Sigmoid colon (tissue), 7 donors: ENCODE results near the gene CCSER1. TPM values are rescaled to one million over a fixed set of nuclear protein-coding genes. Genes with fewer than 3 reads are reported as not detected.

Experiments
- DNase-seq: peaks from one replicate; pipeline ENCODE4 v3.0.0-alpha.2; 2019
- H3K27ac ChIP-seq, 4 donors: fragments of 200-600 bp; sonication (generic); one replicate each; pipeline ENCODE4 v1.5.1; 2016 to 2019; ENCODE audit warnings: mild to moderate bottlenecking in 1 of 4
- H3K27me3 ChIP-seq, 3 donors: fragments of 200-600 bp; sonication (generic); one replicate each; pipeline ENCODE4 v1.5.1; 2019; ENCODE audit warnings: mild to moderate bottlenecking in 1 of 3
- H3K36me3 ChIP-seq, 4 donors: fragments of 200-600 bp; sonication (generic); one replicate each; pipeline ENCODE4 v1.5.1; 2016 to 2019
- H3K4me1 ChIP-seq, 4 donors: fragments of 200-600 bp; sonication (generic); one replicate each; pipeline ENCODE4 v1.5.1; 2017 to 2019
- H3K4me3 ChIP-seq, 4 donors: fragments of 200-600 bp; sonication (generic); one replicate each; pipeline ENCODE4 v1.5.1; 2017 to 2019; ENCODE audit warnings: mild to moderate bottlenecking in 2 of 4, moderate library complexity in 1 of 4
- H3K9me3 ChIP-seq, 4 donors: fragments of 200-600 bp in 3 of 4; sonication (generic) in 3 of 4; one replicate each; pipeline versions ENCODE4 v1.5.1 to v1.6.1; 2013 to 2019
- EP300 ChIP-seq, 4 donors: sonication (generic); formaldehyde crosslinking; IDR thresholded peaks; one replicate each; pipeline ENCODE4 v1.6.1; 2017; ENCODE audit warnings: antibody characterized with exemption in 4 of 4
- POLR2A ChIP-seq, 2 donors: fragments of 450-650 bp; IDR thresholded peaks; one replicate each; pipeline ENCODE4 v1.6.1; 2016; ENCODE audit warnings: antibody characterized with exemption in 2 of 2, mild to moderate bottlenecking in 2 of 2, moderate library complexity in 2 of 2
- POLR2AphosphoS5 ChIP-seq, 4 donors: sonication (generic); formaldehyde crosslinking; IDR thresholded peaks; one replicate each; pipeline ENCODE4 v1.6.1; 2017; ENCODE audit warnings: antibody characterized with exemption in 4 of 4
- WGBS, 2 donors: extraction: QIAGEN DNeasy Blood & Tissue Kit; methylation state at CpG; one replicate each; pipeline ENCODE4 v1.1.7; 2013; 5-methylcytosine and 5-hydroxymethylcytosine counted together
- intact Hi-C: fragments of 100-400 bp; cut with DNase I; formaldehyde crosslinking; loops from one replicate; pipeline ENCODE4 v1.15.1; 2023
- polyA plus RNA-seq, 3 donors: library from polyadenylated mRNA; stranded (reverse); fragments of 200-250 nt; gene quantifications; one replicate each; pipeline ENCODE4 v1.2.3, GENCODE V29; 2013
- total RNA-seq, 4 donors: library from RNA; depleted of rRNA; stranded (reverse); fragments of >200 nt; gene quantifications; one replicate each; pipeline ENCODE4 v1.1.0, GENCODE V29; 2016
- TF ChIP-seq, protein P1 (sequence below), 4 experiments: fragments of 450-650 bp in 3 of 4; fragments of 200-600 bp in 1 of 4; IDR thresholded peaks; one replicate each; pipeline ENCODE4 v1.5.1; 2016 to 2019; ENCODE audit warnings: antibody characterized with exemption in 4 of 4, mild to moderate bottlenecking in 3 of 4, moderate library complexity in 2 of 4
- donor health status: healthy with polysubstance abuse.
- donor health status: Bipolar disorder and iron deficiency.
- donor health status: healthy.

Gene CCSER1
- 1 to 10 TPM; 1.6 to 5.2 (median 3.0) TPM for total RNA-seq
- 1 to 10 TPM; 3.7 to 7.2 (median 4.4) TPM for polyA plus RNA-seq

DNA sequence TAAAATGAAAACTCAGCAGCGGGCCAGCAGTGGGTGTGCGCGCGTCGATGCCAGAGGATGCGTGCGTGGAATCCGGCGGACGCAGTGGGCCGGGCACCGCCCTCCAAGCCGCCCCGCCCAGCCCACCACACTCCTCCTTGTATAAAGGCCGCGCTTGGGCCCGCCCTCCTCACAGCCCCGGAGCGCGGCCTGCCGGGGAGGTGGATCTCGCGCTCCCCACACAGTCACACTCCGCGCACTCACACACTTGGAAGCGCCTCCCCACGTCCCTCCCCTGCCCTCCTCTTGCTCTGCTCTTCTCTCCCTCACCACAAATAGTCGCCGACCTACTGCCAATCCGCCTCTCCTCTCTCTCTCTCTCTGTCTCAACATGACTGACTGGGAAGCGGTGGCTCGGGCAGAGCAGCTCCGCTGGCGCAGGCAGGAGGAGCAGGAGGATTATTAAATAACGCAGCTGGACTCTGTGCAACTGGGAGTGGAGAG is at the start of gene CCSER1:
Gene CCSER1 (plus strand): TSS at position 172 of the 483 bp plus-strand sequence.
- TF ChIP-seq POLR2A (IDR thresholded peaks at IDR 0.05) = peak; percentile 63 to 82
- TF ChIP-seq, protein P1, sequence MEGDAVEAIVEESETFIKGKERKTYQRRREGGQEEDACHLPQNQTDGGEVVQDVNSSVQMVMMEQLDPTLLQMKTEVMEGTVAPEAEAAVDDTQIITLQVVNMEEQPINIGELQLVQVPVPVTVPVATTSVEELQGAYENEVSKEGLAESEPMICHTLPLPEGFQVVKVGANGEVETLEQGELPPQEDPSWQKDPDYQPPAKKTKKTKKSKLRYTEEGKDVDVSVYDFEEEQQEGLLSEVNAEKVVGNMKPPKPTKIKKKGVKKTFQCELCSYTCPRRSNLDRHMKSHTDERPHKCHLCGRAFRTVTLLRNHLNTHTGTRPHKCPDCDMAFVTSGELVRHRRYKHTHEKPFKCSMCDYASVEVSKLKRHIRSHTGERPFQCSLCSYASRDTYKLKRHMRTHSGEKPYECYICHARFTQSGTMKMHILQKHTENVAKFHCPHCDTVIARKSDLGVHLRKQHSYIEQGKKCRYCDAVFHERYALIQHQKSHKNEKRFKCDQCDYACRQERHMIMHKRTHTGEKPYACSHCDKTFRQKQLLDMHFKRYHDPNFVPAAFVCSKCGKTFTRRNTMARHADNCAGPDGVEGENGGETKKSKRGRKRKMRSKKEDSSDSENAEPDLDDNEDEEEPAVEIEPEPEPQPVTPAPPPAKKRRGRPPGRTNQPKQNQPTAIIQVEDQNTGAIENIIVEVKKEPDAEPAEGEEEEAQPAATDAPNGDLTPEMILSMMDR (IDR thresholded peaks at IDR 0.05) = no peak
- TF ChIP-seq POLR2AphosphoS5 (IDR thresholded peaks at IDR 0.05) = peak; percentile 77 to 93 (median 88)
- WGBS, 2 donors = 0 to 1% methylated on average over 35 of the region's 35 CpGs
- intact Hi-C loops = no loop called here

DNA sequence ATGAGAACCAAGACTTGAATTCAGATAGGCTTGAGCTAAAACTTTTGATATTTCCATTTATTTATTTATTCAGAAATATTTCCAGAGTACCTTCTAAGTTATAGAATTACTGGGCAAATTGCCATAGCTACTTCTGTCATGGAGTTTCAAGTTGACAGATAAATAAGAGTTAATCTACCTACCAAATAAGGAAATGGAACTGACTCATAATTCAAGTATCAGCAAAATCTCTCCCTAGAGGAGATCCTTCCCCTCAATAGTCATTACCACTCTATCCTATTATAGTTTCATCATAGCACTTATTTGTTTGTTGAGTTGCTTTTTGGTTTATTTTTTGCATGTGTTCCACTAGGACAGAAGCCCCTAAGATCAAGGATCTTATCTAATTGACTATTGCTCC is 48.8 kb upstream of the CCSER1 start:
- intact Hi-C loops = no loop called here
- no peak overlapping the region for H3K27ac ChIP-seq

More for the DNA sequence above, at the start of gene CCSER1:
- peaks cover 0 to 24% (median 9%) of the 10 kb centered on the region in 4 donors for H3K4me1 ChIP-seq
- DNase-seq = peak; percentile 74
- peak within 1 kb of the TSS; percentile 58 to 78 (median 66) for H3K27ac ChIP-seq
- H3K4me3 ChIP-seq = peak within 1 kb of the TSS; percentile 40 to 70 (median 64)
- no peaks in the 10 kb centered on the region for H3K9me3 ChIP-seq
- no peaks in the 10 kb centered on the region for H3K27me3 ChIP-seq
- no peaks in the 10 kb centered on the region for H3K36me3 ChIP-seq

DNA sequence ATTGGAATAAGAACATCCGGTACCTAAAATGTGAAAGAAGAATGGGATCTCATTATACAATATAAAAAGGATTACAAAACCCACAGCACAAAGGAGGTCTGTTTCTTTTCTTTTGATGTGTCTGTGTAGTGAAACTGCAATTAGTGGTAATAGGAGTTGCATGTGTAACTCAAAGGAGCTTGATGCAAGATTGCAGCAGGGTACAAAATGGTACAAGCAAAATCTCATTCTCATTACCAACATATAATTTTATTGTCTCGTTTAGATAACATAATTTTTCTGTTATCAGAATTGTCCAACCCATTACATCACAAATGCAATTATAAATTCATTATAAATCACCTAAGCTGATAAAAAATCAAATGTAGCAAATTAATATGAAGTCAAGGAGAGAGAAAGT is 47.1 kb upstream of the CCSER1 start:
- whole genome bisulfite sequencing, 2 donors = 80 to 85% methylated on average over 2 of the region's 2 CpGs
- intact Hi-C loops = no loop called here
- Histone ChIP-seq H3K9me3 (no peaks in the 10 kb centered on the region), H3K4me1 (no peaks in the 10 kb centered on the region), H3K4me3 (no peak overlapping the region), H3K36me3 (no peaks in the 10 kb centered on the region), H3K27me3 (no peaks in the 10 kb centered on the region), H3K27ac (no peak overlapping the region)
- TF ChIP-seq POLR2AphosphoS5 (IDR thresholded peaks at IDR 0.05) (no peak), EP300 (IDR thresholded peaks at IDR 0.05) (no peak), POLR2A (IDR thresholded peaks at IDR 0.05) (no peak)
- TF ChIP-seq, protein P1 (IDR thresholded peaks at IDR 0.05) = no peak
- no peak for DNase-seq

More for the DNA sequence above, 48.8 kb upstream of the CCSER1 start:
- DNase-seq = no peak
- H3K36me3 ChIP-seq = no peaks in the 10 kb centered on the region
- no peaks in the 10 kb centered on the region for H3K4me1 ChIP-seq
- H3K27me3 ChIP-seq = no peaks in the 10 kb centered on the region
- TF ChIP-seq POLR2AphosphoS5 (IDR thresholded peaks at IDR 0.05) = no peak
- TF ChIP-seq EP300 (IDR thresholded peaks at IDR 0.05) = no peak
- TF ChIP-seq, protein P1 (IDR thresholded peaks at IDR 0.05) = no peak
- no peak for TF ChIP-seq POLR2A (IDR thresholded peaks at IDR 0.05)
- H3K9me3 ChIP-seq = no peaks in the 10 kb centered on the region
- H3K4me3 ChIP-seq = no peak overlapping the region

DNA sequence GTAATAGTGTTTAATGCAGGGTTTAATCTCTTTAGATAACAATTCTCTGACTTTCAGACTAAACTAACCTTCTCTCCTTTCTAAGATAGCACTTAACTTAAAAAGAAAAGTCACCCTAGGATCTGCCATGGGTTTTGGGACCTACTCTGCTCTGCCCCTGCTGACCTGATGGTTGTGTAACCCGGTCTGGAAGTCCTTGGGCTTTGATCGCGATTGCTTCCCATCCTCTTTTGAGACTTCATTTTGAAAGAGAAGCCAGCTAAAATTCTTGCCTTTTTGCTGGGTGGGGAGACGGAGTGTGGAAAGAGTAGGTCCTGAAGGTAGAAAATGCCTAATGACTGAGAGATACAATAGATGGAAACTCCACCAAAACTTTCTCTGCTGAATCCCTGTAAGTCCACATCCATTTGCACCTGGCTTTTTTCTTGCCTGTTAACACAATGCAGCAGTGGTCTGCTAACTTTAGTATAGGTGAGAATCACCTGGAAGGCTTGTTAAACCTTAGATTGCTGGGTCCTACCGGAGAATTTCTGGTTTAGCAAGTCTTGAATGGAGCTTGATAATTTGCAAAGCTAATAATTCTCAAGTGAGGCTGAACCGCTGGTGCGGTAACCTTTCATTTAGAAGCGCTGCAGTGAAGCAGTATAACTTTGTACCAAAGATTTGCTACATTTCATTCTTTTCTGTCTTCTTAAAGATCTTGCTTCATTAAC is 45.6 kb upstream of the CCSER1 start:
- H3K4me1 ChIP-seq = no peaks in the 10 kb centered on the region
- intact Hi-C loops = no loop called here
- WGBS, 2 donors = 85 to 89% methylated on average over 8 of the region's 8 CpGs
- H3K9me3 ChIP-seq = no peaks in the 10 kb centered on the region
- TF ChIP-seq POLR2A (IDR thresholded peaks at IDR 0.05) = no peak
- TF ChIP-seq, protein P1 (IDR thresholded peaks at IDR 0.05) = no peak
- TF ChIP-seq EP300 (IDR thresholded peaks at IDR 0.05) = no peak
- TF ChIP-seq POLR2AphosphoS5 (IDR thresholded peaks at IDR 0.05) = no peak
- no peak overlapping the region for H3K27ac ChIP-seq
- no peaks in the 10 kb centered on the region for H3K27me3 ChIP-seq
- H3K4me3 ChIP-seq = no peak overlapping the region
- H3K36me3 ChIP-seq = no peaks in the 10 kb centered on the region
- no peak for DNase-seq
